T-helper 2 cell treated with Interferon-gamma antibody and Interleukin-4, amounts not matched to agents 100 ng/mL and 5 ng/mL, for 36 hours (primary cell): ENCODE results near the gene TTC19. TPM values are rescaled to one million over a fixed set of nuclear protein-coding genes. Genes with fewer than 3 reads are reported as not detected.

ENCODE experiments used
- total RNA-seq: library from RNA; stranded (reverse); gene quantifications from 2 replicates; pipeline ENCODE4 v1.2.3, GENCODE V29; 2022

The TTC19 gene
- total RNA-seq, 1 donor from 2014 or later, result 33.4 TPM

Other genes starting within 250 kb of the TTC19 start
- gene ADORA2B, start 54.7 kb upstream of the TTC19 start, total RNA-seq, result 0.89 and 1.00 TPM in 2 replicates
- gene ZSWIM7, start 120 bp upstream of the TTC19 start, total RNA-seq, result 11.9 and 12.2 TPM in 2 replicates
- 141 and 151 TPM in 2 replicates for gene NCOR1, start 215.7 kb downstream of the TTC19 start, total RNA-seq
- gene PIGL, start 217.4 kb downstream of the TTC19 start, total RNA-seq, result 26.8 and 29.3 TPM in 2 replicates